ENCODE measurements around the gene GALNT12. TPM values are rescaled to one million over a fixed set of nuclear protein-coding genes. Genes with fewer than 3 reads are reported as not detected.

The GALNT12 gene
- total RNA-seq, 2 donors from 2014 or later, result 6.6 to 11.2 TPM

DNA sequence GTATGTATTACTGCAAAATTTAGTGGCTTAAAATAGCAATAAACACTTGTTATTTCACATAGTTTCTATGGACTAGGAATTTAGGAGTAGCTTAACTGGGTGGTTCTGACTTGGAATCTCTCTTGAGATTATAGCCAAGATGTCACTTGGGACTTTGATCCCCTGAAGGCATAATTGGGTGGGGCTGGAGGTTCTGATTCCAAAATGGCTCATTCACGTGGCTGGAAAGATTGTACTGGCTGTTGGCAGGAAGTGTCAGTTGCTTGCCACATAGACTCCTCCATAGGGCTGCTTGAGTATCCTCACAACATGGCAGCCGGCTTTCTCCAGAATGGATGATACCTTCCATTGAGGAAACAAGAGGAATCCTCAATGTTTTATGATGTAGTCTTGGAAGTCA is 11.3 kb downstream of the GALNT12 start:
- no peak overlapping the region for H3K4me3 Mint-ChIP-seq
- no peak for DNase-seq
- H3K9me3 Mint-ChIP-seq, result peaks cover 0 to 4% of the 10 kb centered on the region in 2 donors
- H3K27me3 Mint-ChIP-seq (ENCODE audit: low read depth), result no peaks in the 10 kb centered on the region
- peaks cover 2 to 4% of the 10 kb centered on the region in 2 donors for H3K36me3 Mint-ChIP-seq (ENCODE audit: insufficient read depth in 2 of 2)
- H3K27ac Mint-ChIP-seq, result no peak overlapping the region
- no peak for ATAC-seq (replicated peaks in 1 of 2)
- H3K4me1 Mint-ChIP-seq (ENCODE audit: low read depth), result no peaks in the 10 kb centered on the region

DNA sequence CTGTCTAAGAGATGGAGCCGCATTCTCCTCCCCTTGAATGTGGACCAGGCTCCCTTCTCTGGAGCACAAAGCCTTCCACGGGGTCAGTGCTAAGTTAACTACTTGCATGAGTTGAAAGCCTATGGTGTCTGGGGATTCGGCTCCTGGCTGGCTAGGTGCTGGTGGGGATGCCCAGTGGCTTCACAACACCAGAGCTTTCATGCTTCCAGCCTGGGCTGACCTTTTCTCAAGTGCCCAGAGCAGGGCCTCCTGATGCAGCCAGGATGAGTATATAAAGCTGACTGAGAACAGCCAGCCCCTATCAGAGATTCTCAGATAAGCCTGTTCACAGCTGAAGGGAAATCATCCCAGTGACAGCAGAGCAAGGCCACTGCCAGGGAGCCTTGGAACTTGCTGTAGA is 11.8 kb downstream of the GALNT12 start:
- DNase-seq, result no peak
- Mint-ChIP-seq H3K27me3 (ENCODE audit: low read depth) (no peaks in the 10 kb centered on the region), H3K36me3 (ENCODE audit: insufficient read depth in 2 of 2) (peaks cover 2 to 4% of the 10 kb centered on the region in 2 donors), H3K4me1 (ENCODE audit: low read depth) (no peaks in the 10 kb centered on the region), H3K27ac (no peak overlapping the region), H3K9me3 (peaks cover 0 to 4% of the 10 kb centered on the region in 2 donors), H3K4me3 (no peak overlapping the region)
- no peak for ATAC-seq (replicated peaks in 1 of 2)

DNA sequence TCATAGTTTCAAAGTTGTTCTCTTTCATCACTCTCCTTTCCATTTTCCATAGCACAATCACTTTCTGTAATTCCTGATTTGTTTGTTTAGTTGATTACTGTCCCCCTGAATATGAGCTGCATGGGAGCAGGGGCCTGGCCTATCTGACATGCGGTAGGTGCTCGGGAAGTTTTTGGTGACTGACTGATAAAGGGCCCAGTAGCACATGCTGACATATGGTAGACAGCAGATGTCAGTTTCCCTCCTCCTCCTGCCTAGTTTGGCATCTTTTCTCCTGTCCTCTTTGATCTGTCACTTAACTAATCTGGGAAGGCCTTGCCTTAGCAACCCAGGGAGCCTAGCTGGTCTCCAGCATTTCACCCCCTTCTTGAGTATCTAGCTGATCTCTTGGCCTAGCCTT is 14.4 kb downstream of the GALNT12 start:
- DNase-seq (no peak), ATAC-seq (replicated peaks in 1 of 2) (no peak)
- Mint-ChIP-seq H3K27ac (no peak overlapping the region), H3K4me1 (ENCODE audit: low read depth) (no peaks in the 10 kb centered on the region), H3K4me3 (no peak overlapping the region), H3K36me3 (ENCODE audit: insufficient read depth in 2 of 2) (peaks cover 2 to 4% of the 10 kb centered on the region in 2 donors), H3K9me3 (peaks cover 0 to 4% of the 10 kb centered on the region in 2 donors), H3K27me3 (ENCODE audit: low read depth) (no peaks in the 10 kb centered on the region)

DNA sequence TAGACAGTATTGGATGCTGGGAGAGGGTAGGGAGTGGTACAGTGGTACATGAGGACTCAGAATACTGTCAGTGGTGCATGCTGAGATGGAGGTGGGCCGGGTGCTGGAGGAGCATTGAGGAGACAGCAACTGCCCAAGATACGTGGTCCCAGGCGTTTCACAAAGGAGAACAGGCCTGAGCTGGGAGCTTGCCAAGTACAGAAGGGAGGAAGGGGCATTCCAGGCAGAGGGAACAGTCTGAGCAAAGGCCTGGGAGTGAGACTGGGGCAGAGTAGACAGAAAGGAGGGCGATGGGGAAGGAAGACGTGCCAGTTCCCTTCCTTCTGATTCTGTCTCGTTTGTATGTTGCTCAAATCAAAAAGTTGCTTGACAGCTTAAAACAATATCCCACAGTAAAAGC is 15.2 kb downstream of the GALNT12 start:
- no peaks in the 10 kb centered on the region for H3K4me1 Mint-ChIP-seq (ENCODE audit: low read depth)
- H3K27me3 Mint-ChIP-seq (ENCODE audit: low read depth), result no peaks in the 10 kb centered on the region
- H3K27ac Mint-ChIP-seq, result no peak overlapping the region

DNA sequence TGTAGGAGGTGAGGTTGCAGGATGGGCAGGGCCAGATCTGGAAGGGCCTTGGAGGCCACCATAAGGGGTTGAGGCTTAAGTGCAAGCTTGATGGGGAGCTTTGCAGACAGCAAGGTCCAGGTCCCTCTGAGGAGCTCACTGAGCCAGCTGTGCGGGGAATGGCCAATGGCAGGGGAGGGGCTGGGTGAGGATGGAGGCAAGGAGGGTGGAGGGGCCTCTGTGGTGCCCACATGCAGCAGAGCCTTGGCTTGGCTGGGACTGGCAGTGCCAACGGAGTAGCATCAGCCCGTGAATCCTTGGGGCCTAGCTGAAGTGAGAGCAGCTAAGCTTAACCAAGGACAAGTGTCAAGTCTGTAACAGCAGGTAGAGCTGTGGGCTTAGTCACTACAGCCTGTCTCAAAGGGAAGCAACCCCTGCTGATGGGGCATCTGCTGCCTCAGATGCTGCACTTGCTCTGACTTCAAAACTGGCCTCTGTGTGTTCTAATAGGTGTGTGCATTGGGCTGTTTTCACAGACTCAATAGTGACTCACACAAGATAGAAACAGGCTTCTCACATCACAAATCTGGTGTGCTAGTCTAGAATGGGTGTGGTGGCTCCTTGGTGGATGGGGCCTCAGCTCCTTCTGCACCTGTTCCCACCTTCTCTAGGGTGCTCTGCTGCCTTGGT is 16.3 kb downstream of the GALNT12 start:
- ATAC-seq (replicated peaks in 1 of 2) (peak; percentile 19 to 22), DNase-seq (no peak)
- no peaks in the 10 kb centered on the region for H3K27me3 Mint-ChIP-seq (ENCODE audit: low read depth)
- H3K4me3 Mint-ChIP-seq, result no peak overlapping the region
- H3K27ac Mint-ChIP-seq, result no peak overlapping the region
- no peaks in the 10 kb centered on the region for H3K4me1 Mint-ChIP-seq (ENCODE audit: low read depth)
- peaks cover 0 to under 1% of the 10 kb centered on the region in 2 donors for H3K9me3 Mint-ChIP-seq
- peaks cover 0 to under 1% of the 10 kb centered on the region in 2 donors for H3K36me3 Mint-ChIP-seq (ENCODE audit: insufficient read depth in 2 of 2)

More for the DNA sequence above, 15.2 kb downstream of the GALNT12 start:
- Mint-ChIP-seq H3K36me3 (ENCODE audit: insufficient read depth in 2 of 2) (peaks cover 2 to 4% of the 10 kb centered on the region in 2 donors), H3K4me3 (no peak overlapping the region), H3K9me3 (peaks cover 0 to 4% of the 10 kb centered on the region in 2 donors)
- DNase-seq, result no peak
- ATAC-seq (replicated peaks in 1 of 2), result no peak

DNA sequence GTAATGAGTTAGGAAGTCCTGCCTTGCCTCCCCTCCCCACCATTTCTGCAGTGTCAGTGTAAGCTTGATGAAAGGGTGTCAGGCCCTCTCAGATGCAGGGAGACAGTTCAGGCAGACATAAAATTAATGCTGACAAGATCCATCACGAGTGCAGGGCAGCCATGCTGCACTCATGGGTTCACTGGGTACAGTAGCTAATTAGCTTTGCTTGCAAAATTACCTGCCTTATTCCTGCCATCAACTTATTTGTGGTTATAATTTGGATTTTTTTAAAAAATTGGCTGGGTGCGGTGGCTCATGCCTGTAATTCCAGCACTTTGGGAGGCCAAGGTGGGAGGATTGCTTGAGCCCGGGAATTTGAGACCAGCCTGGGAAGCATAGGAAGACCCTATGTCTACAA is 17.9 kb downstream of the GALNT12 start:
- no peak for ATAC-seq (replicated peaks in 1 of 2)
- DNase-seq, result no peak
- H3K4me1 Mint-ChIP-seq (ENCODE audit: low read depth), result no peaks in the 10 kb centered on the region

DNA sequence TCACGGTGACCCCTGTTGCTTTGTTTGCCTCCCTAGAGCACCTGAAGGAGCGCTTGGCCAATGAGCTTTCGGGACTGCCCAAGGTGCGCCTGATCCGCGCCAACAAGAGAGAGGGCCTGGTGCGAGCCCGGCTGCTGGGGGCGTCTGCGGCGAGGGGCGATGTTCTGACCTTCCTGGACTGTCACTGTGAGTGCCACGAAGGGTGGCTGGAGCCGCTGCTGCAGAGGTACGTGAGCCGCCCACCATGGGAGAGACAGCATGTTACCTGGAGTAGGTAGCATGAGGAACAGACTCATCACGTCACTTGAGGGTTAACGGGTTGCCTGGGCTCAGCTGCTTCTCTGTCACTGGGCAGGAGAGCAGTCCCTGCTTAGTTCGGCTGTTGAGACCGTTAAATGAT is 19.2 kb downstream of the GALNT12 start:
- peaks cover 0 to 2% of the 10 kb centered on the region in 2 donors for H3K36me3 Mint-ChIP-seq (ENCODE audit: insufficient read depth in 2 of 2)
- ATAC-seq (replicated peaks in 1 of 2), result no peak
- DNase-seq, result no peak
- H3K4me1 Mint-ChIP-seq (ENCODE audit: low read depth), result no peaks in the 10 kb centered on the region
- H3K27me3 Mint-ChIP-seq (ENCODE audit: low read depth), result no peaks in the 10 kb centered on the region
- H3K4me3 Mint-ChIP-seq, result no peak overlapping the region
- H3K9me3 Mint-ChIP-seq, result no peaks in the 10 kb centered on the region
- no peak overlapping the region for H3K27ac Mint-ChIP-seq

More for the DNA sequence above, 17.9 kb downstream of the GALNT12 start:
- Mint-ChIP-seq H3K36me3 (ENCODE audit: insufficient read depth in 2 of 2) (peaks cover 0 to 2% of the 10 kb centered on the region in 2 donors), H3K27me3 (ENCODE audit: low read depth) (no peaks in the 10 kb centered on the region), H3K4me3 (no peak overlapping the region), H3K27ac (no peak overlapping the region), H3K9me3 (no peaks in the 10 kb centered on the region)

DNA sequence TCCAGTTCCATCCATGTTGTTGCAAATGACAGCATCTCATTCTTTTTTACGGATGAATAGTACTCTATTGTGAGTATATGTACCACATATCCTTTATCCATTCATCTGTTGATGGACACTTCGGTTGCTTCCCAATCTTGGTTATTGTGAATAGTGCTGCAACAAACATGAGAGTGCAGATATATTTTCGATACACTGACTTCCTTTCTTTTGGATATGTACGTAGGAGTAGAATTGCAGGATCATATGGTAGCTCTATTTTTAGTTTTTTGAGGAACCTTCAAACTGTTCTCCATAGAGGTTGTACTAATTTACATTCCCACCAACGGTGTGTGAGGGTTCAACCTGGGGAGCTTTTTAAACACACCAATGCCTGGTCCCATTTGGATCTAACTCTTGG is 22.3 kb downstream of the GALNT12 start:
- Mint-ChIP-seq H3K4me1 (ENCODE audit: low read depth) (no peaks in the 10 kb centered on the region), H3K4me3 (no peak overlapping the region), H3K27ac (no peak overlapping the region), H3K9me3 (no peaks in the 10 kb centered on the region), H3K27me3 (ENCODE audit: low read depth) (no peaks in the 10 kb centered on the region), H3K36me3 (ENCODE audit: insufficient read depth in 2 of 2) (peaks cover 0 to 2% of the 10 kb centered on the region in 2 donors)
- ATAC-seq (replicated peaks in 1 of 2) (no peak), DNase-seq (no peak)

DNA sequence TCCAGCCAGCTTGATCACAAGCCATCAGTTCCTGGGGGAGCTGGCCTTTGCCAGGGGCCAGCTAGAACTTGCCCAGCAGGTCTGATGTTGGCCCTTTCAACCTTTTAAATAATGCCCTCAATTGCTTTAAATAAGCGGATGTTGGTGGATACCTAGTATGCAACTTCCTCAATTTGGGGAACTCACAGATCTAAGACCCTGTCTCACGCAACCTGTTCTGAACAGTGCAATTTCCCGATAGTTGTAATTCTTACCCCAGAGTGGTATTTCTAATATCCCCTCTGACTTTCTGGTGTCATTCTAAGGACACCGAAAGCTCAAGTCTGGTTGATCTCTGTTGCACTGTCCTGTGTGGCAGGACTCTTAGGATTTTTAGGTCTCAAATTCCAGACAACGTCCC is 23.1 kb downstream of the GALNT12 start:
- DNase-seq (no peak), ATAC-seq (replicated peaks in 1 of 2) (no peak)
- peaks cover 0 to 2% of the 10 kb centered on the region in 2 donors for H3K36me3 Mint-ChIP-seq (ENCODE audit: insufficient read depth in 2 of 2)
- no peaks in the 10 kb centered on the region for H3K4me1 Mint-ChIP-seq (ENCODE audit: low read depth)
- no peaks in the 10 kb centered on the region for H3K27me3 Mint-ChIP-seq (ENCODE audit: low read depth)
- no peak overlapping the region for H3K4me3 Mint-ChIP-seq
- H3K9me3 Mint-ChIP-seq, result no peaks in the 10 kb centered on the region
- H3K27ac Mint-ChIP-seq, result no peak overlapping the region

DNA sequence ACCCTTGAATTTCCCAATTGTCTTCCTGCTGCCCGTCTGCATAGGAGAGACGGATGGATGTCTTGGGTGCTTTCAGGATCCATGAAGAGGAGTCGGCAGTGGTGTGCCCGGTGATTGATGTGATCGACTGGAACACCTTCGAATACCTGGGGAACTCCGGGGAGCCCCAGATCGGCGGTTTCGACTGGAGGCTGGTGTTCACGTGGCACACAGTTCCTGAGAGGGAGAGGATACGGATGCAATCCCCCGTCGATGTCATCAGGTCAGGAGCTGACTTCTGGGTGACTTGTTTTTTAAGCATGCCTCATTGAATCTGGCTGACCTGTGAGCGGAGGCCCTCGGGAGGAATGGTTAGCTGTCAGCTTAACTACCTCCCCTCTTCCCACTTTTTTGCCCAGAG is 24.2 kb downstream of the GALNT12 start:
- Mint-ChIP-seq H3K9me3 (no peaks in the 10 kb centered on the region), H3K27ac (no peak overlapping the region), H3K4me3 (no peak overlapping the region), H3K36me3 (ENCODE audit: insufficient read depth in 2 of 2) (peaks cover 0 to 2% of the 10 kb centered on the region in 2 donors), H3K27me3 (ENCODE audit: low read depth) (no peaks in the 10 kb centered on the region), H3K4me1 (ENCODE audit: low read depth) (no peaks in the 10 kb centered on the region)
- DNase-seq (no peak), ATAC-seq (replicated peaks in 1 of 2) (no peak)

DNA sequence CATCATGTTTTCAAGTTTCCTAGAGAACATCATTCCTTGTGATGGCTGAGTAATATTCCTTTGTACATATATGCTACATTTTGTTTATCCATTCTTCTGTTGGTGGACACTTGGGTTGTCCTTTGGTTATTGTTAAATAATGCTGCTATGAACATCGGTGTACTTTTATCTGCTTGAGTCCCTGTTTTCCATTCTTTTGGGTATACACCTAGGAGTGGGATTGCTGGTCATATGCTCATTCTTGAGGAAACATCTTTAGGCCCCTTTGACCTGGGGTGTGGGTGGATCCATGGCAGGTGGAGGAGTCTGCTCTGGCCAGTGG is 25.3 kb downstream of the GALNT12 start:
- DNase-seq (no peak), ATAC-seq (replicated peaks in 1 of 2) (no peak)
- H3K36me3 Mint-ChIP-seq (ENCODE audit: insufficient read depth in 2 of 2), result peaks cover 0 to 2% of the 10 kb centered on the region in 2 donors
- no peaks in the 10 kb centered on the region for H3K9me3 Mint-ChIP-seq
- no peak overlapping the region for H3K27ac Mint-ChIP-seq
- no peaks in the 10 kb centered on the region for H3K27me3 Mint-ChIP-seq (ENCODE audit: low read depth)
- no peaks in the 10 kb centered on the region for H3K4me1 Mint-ChIP-seq (ENCODE audit: low read depth)
- H3K4me3 Mint-ChIP-seq, result no peak overlapping the region

DNA sequence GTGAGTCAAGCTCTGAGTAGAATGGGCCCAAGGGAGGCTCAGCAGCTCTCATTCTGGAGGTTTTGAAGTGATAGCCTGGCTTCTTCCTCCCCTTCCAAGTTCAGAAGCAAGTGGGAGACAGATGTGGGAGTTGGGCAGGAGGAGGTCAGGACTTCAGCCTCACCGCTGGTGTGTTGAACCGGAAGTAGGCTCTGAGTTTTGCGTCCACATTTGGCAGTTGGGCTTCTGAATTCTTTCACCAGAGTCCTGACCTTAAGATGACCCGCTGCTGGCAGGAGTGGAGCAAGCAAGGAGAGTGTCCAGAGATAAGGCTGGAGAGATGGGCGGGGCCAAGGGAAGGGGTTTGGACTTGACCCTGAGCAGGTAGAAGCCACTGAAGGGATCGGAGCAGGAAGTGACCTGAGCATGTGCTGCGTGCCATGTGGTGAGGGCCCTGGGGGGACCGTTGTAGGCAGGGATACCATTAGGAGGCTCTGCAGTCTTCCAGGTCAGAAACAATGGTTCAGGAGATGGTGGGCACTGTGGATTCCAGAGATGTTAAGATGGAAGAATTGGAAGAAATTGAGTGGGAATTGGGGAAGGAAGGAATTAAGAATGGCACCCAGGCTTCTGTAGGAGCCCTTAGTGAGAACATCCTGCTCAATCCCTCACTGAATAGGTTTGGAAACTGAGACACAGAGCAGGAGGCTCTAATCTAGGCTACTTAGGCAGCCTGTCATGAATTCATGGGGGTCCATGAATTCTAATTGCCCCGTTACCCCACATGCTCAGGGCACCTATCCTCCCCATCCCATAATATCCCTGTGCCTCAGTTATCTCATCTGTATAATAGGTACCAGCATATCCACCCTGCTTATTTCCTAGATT is 25.9 kb downstream of the GALNT12 start:
- DNase-seq (no peak), ATAC-seq (replicated peaks in 1 of 2) (no peak)
- H3K4me1 Mint-ChIP-seq (ENCODE audit: low read depth), result no peaks in the 10 kb centered on the region
- no peaks in the 10 kb centered on the region for H3K9me3 Mint-ChIP-seq
- no peaks in the 10 kb centered on the region for H3K27me3 Mint-ChIP-seq (ENCODE audit: low read depth)
- H3K4me3 Mint-ChIP-seq, result no peak overlapping the region
- H3K27ac Mint-ChIP-seq, result no peak overlapping the region
- peaks cover 0 to 2% of the 10 kb centered on the region in 2 donors for H3K36me3 Mint-ChIP-seq (ENCODE audit: insufficient read depth in 2 of 2)

DNA sequence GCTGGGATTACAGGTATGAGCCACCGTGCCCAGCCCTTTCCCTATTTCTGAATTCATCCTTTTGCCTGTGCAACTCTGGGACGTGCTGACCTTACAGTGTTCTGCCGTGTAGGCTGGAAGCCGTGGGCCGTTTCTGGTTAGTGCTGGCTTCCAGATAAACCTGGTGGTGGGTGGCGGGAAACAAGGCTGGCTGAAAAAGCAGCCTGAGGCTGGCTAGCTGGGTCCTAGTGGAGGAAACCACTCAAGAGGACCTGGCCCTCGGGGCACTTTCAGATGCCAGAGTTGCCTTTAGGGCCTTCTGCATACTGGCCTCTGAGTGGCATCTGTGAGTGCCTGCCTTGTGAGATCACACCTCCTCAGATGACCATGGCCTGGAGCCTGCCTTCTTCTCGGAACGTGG is 26.9 kb downstream of the GALNT12 start:
- Mint-ChIP-seq H3K9me3 (no peaks in the 10 kb centered on the region), H3K4me3 (no peak overlapping the region), H3K27me3 (ENCODE audit: low read depth) (no peaks in the 10 kb centered on the region), H3K4me1 (ENCODE audit: low read depth) (no peaks in the 10 kb centered on the region), H3K36me3 (ENCODE audit: insufficient read depth in 2 of 2) (peaks cover 0 to 2% of the 10 kb centered on the region in 2 donors), H3K27ac (no peak overlapping the region)
- DNase-seq (no peak), ATAC-seq (replicated peaks in 1 of 2) (no peak)

Data from activated T-cell treated with anti-CD3 and anti-CD28 coated beads, Interleukin-2, amount 50 U/mL, for 72 hours (primary cell).